Amygdala (tissue), 56 donors: ENCODE data around the gene CRABP2.

Experiments
- DNase-seq, 56 donors: peaks; one replicate each; lab custom pipeline; 2025; lab: John Stamatoyannopoulos, UW

CRABP2 gene

DNA sequence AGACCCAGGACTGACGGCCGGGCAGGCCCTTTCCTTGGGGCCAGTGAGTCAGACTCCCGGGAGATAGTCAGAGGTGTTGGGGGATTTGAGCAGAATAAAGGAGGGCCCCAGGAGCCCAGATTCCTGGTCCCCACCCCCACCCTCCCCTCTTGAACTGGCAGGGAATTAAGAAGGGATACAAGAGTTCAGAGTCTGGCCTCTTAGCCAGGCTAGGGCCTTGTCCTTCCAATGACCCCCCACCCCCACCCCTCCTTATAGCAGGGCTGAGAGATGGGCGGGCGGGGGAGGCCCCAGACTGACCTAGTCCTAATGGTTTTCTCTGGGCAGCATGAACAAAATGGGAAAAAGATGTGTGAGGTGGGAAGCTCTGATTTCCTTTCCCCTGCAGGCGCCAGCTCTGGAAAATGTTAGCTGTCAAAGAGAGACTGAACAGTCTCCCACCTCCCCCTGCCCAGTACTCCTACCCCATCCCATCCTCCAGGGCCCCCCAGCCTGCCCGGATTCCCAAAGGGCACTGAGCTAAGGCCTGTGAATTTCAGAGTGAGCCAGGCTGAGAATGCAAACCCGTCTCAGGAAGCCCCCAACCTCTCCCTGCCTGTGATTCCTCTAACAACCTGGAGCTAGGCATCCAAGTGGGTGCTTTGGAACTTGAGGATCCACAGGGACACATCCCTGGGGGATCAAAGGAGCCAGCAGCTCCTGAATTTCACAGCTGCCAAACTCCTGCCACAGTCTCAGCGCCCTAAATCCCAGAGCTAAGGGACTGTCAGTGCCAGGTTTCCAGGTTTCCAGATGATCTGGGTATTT, 5.8 kb upstream of the CRABP2 start:
- no peak for DNase-seq

DNA sequence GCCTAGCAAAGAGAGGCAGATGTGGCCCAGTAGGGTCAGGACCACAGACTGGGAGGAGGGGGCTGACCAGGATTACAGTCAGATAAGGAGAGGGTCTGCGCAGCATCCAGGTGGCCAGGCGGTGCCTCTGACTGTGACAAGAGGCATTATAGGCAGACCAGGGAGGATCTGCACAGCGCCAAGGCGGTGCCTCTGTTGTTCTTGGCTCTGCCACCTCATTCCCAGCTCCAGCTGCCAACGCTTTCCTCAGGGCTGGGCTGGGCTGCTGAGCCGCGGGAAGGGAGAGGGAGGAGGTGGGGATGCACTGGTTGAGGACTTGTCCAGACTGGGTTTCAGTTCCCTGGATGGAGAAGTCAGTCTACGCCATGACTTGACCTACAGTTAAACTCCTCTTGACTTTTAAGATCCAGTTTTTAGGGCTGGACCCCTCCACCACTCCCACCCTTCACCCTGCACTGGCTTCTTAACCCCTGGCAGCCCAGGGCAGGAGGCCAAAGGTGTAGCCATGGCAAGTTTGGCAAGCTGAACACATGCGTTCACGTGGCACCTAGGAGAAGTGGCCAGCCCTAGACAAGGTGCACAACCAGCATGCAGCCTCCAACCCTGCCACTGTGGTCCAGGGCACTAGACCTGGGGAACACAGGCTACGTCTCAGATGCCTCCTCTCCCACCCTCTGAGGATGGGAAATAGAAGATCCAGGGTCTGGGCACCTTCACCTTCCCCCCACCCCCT, 4.5 kb upstream of the CRABP2 start:
- peak in 31 of 56 donors; percentile 6 to 70 (median 23) for DNase-seq

DNA sequence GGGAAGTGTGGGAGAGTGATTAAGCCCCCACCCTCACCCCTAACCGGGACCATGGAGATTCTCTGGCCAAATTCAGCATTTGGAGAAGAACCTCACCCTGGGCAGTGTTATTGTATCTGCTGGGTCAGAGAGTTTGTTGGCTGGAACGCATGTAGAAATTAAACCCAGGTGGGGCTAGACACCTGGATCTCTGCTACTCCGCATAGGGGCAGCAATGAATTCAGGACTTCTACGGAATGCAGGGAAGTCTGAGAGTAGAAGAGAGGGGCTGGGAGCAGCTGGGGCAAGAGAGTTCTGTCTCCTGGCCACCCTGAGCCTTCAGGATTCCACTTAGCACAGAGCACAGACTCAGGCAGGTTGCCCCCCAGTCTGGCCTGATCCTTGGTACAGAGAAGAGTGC, 3.6 kb upstream of the CRABP2 start:
- no peak for DNase-seq

DNA sequence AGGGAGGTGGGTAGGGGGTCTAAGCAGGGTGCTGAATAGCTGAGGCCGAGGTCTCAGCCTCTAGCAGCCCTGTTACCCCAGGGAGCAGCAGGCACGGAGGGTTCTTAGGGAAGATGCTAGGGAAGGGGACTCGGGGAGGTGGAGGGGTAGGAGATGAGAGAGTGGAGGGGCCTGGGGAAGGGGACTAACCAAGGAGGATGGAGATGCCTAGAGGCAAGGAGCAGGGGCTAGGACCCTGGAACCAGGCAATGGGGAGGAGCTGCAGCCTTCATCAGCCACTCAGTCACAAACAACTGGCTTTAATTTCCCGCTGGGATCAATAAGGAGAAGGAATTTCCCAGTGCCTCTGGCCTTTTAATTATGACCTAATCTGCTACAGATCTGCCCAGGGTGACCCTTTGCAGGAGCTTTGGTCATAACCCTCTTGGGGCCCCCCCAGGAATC, 2.9 kb upstream of the CRABP2 start:
- DNase-seq, result no peak

DNA sequence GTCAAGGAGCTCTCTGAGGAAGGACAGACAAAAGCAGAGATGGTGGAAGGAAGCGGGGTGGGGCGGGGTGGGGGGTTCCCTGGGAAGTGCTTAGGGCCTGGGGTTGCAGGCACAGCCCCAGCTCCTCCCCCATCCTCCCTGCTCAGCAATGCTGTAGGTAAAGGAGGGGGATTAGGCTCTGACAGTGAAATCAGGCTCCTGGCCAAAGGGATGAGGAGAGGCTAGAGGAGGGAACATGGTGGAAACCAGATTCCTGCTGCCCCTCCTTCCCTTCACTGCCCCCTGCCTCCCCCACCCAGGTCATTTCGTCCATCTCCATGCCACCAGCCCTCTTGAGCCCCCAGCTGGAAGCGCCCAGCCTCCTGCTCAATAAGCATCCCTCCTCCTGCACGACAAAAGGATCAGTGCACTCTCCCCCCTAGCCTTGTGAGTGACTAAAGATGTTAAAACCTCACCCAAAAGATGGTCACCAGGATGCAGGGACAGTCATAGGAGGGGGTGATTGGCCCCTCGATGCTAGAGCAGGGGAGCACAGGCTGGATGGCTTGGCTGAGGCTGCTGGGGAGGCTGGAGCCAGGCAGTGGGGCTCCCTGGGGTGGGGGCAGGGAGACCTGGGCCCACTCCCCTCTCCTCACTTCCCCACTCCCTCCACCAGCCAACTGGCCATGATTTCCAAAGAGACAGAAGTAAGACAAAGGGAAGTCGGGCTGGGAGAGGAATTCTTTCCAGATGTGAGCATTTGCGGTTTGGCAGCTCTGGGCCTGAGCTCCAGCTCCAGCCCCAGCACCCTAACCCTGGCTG, 2.2 kb upstream of the CRABP2 start:
- DNase-seq, result no peak

DNA sequence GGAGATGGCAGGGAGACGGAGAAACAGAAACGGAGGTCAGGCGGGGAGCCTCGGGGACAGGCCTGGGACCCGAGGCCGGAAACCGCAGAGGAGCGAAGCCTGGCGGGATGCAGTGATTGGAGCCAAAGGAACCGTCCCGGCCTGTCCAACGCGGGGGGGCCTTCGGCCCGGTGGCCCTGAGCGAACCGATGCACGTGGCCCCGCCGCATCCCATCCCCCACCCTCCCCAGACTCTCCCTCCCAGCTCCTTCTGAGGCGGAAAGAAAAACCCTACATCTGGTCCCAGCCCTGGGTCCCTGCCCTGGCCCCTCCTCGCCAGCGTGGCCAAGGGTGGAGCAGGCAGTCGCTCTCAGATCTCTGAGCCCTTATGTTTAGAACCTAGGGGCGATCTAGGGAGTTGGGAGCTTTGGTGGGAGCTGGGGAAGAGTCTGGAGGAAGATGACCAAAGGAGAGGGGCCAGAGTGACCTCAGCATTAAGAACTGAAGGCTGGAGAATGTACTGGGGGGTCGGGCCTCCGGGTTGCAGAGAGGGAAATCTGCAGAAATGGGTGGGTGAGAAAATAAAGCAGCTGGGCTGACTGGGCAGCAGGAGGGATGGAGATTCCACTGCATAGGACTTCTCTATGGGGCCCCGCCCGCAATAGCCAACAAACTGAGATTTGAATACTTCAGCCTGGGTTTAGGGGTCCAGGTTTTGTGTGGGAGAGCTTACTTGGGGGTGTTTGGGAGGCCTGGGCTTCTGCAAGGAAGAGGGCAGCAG, 1.5 kb upstream of the CRABP2 start:
- peak in 18 of 56 donors; percentile 3 to 76 (median 18) for DNase-seq

DNA sequence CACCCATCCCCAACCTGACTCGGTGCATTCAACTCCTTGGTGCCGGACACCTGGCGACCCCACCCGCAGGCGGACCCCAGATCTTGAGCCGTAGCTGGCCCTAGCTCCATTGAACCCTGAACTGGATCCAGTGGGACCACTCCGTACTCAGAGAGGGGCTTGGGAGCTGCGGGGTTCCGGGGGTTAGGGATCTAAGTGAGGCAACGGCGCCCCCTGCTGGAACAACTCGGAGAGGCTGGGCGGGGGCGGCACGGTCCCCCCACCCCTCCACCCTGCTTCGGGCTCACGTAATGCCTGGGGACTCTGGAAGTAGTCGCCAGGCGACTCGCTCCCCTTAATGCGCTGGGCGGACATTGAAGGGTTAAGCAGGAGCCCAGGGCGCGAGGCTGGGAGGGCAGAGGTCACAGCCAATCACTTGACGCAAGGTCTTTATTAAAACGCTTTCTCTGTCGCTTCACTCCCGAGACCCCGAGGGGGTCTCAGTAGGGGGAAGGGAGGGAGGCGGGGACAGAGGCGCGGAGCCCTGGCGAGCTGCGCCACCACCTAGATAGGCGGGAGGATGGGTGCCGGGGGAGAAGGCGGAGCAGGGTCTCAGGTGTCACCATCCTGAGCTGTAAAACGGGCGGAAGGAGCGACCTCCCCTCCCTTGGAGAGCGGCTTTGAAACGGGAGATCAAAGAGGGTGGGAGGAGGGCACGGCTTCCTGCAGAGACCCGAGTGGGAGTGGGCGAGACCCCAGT, 704 bp upstream of the CRABP2 start:
- peak in 35 of 56 donors; percentile 7 to 85 (median 31) for DNase-seq

DNA sequence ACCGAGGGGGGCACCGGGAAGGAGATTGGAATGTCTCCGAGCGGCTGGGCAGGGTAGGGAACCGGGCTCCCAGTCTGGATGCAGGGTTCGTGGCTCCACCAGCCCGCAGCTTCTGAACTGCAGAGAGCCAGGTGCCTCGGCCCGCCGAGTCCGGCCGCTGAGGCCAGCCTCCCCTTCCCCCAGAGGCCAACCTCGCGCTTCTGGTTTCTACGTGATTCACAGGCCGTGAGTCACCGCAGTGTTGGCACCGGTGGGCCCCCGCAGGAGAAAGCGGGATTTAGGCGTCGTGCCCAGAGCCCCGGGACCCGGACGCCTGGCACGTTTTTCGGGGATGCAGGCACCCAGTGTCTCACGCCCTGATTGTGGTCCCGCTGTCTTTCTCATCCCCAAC, 458 bp downstream of the CRABP2 start:
- DNase-seq, result peak in 4 of 56 donors; percentile 18 to 55 (median 29)

DNA sequence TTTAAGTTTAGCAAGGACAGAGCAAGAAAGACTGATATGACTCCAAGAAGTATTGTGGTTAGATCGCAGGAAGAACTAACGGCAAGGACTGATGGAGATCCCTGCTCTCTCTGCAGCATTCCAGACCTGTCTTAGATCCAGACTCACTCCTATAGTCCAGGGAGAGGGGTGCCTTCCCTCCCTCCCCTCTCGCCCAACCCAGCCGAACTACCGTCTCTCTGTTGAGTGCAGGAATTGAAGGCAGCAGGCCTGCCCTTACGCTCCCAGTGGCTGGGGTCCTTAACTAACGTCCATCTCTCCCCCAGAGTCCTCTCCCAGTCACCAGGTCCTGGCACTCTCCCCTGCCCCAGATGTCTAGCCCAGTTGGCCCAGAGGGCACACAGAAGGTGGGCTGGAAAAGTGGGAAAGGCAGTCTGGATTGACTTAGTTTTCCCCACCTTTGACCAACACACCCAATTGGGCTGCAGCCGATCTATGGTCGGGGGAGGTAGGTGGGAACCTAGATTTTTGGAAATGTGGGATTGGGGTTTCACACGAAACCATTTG, 1.1 kb downstream of the CRABP2 start:
- DNase-seq, result no peak

DNA sequence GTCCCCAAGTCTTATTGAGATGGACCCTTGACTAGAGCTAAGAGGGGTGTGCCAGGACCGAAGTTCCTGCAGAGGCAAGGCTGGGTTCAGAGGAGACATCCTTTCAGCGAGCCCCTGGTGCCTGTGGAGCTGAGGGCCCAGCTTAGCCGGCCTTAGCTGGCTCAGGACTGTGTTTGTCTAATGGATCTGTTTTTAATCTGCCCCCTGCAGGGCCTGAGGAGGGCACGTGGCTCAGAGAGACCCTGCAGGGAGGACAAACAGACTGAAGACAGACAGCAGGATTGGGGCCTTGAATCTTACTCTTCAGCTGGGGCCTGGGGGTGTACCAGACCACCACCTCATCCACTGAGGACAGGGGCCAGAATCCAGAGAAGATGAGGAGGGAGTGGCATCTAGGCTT, 1.6 kb downstream of the CRABP2 start:
- DNase-seq, result no peak

DNA sequence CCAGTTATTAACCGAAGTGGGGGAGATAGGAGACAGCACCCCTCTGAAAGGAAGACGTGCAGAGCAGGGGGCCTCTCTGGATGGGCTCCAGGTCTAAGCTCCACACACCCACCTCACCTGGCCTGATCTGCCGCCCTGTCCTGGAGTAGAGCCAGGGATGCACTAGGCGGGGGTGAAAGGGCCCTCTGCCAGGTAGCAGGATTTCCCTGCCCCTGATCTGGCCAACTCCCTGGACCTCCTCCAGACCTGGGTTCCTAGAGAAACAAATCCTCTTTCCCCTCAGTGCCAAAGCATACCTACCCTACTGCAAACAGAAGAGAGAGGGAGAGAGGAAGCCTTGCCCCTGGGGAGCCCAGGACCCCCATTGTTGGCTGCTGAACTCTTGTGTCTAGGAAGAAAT, 2.0 kb downstream of the CRABP2 start:
- no peak for DNase-seq

DNA sequence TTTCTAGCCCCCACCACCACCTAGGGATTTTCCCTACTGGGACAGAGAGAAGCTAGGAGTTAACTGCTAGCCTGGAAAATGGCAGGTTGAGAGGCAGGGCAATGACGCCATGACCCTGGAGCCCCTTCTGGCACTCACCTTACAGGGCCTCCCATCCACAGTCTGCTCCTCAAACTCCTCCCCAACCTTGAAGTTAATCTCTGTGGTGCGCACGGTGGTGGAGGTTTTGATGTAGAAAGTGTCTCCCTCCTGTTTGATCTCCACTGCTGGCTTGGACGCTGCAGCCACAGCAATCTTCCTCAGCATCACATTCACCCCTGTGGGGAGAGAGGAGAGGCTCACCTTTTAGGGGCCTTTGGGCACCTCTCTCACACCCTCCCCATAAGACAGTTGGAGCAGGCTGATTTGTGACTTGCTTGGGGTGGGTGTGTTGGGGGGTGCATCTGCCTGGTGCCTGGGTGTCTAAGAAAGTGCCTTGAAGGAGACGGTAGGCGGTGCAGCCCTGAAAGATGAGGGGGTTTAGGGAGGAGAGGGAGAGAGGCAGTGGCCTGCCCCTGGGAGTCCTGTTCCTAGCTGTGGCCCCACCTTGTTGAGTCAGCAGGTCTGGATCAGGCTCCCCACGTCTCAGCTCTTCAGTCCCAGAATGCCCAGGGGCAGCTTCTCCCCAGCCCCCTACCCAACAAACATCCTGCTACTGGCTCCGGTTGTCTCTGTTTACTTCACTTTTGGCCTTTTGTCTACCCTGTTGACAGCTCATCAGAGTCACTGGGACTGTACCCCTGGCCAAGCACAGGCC, 4.4 kb downstream of the CRABP2 start:
- no peak for DNase-seq

DNA sequence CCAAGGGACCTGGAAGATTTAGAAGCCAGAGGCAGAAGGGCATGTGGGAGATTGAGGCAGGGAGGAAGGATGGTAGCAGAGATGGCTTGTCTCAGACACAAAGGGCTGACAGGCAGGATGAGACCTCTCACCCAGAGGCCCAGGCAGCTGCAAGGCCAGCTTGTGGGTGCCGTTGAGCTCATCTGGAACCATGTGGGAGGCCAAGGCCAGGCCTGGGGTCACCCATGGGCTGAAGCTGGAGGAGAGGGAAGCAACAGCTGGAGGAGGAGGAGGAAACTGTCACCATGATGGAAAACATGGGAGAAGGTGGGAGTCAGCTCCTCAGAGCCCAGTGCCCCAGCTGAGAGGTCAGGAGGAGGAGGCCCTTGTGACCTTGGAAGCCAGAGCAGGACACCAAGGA, 6.4 kb downstream of the CRABP2 start:
- DNase-seq, result no peak

DNA sequence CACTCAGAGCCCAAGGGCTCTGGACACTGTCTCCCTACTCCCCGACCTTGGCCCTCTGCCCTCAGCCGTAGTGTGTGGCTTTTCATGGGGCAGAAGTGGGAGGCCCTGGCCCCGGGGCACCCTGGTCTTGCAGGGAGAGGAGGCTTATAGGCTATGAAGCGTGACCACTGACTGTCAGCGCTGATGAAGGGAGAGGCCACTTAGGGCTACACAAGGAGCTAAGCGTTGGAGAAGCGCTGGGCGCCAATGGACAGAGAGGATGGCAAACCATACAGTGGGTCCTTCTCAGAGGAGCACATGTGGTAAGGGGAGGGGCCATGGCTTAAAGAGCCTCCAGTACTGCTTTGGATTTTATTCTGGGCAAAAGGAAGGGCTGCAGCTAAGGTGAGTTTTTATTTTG, 7.9 kb downstream of the CRABP2 start:
- DNase-seq, result no peak

DNA sequence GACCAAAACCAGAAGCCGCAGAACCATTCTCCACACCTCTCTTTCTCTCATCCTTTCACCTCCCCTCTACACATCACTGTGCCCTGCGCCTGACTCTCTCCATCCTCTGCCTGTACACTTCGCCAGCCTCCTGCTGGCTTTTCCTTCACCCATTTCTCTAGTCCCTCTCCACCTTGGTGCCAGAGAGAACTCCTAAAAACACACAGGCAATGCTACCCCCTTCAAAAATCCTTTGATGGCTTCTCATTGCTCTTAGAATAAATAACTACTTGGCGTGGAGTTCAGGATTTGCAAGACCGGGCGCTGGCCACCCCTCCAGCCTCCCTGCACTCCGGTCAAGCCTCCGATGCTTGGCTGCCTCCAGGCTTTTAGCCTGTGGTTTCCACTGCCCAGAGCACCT, 8.6 kb downstream of the CRABP2 start:
- DNase-seq, result no peak

DNA sequence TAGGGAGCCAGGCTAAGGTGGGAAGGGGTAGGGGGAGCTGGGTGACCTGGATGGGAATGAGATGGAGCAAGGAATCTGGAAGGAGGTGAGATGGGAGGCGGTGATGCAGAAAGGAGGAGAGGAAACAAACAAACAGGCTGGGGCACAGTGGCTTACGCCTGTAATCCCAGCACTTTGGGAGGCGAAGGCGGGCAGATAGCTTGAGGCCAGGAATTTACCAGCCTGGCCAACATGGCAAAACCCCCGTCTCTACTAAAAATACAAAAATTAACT, 10.8 kb downstream of the CRABP2 start:
- DNase-seq, result no peak

DNA sequence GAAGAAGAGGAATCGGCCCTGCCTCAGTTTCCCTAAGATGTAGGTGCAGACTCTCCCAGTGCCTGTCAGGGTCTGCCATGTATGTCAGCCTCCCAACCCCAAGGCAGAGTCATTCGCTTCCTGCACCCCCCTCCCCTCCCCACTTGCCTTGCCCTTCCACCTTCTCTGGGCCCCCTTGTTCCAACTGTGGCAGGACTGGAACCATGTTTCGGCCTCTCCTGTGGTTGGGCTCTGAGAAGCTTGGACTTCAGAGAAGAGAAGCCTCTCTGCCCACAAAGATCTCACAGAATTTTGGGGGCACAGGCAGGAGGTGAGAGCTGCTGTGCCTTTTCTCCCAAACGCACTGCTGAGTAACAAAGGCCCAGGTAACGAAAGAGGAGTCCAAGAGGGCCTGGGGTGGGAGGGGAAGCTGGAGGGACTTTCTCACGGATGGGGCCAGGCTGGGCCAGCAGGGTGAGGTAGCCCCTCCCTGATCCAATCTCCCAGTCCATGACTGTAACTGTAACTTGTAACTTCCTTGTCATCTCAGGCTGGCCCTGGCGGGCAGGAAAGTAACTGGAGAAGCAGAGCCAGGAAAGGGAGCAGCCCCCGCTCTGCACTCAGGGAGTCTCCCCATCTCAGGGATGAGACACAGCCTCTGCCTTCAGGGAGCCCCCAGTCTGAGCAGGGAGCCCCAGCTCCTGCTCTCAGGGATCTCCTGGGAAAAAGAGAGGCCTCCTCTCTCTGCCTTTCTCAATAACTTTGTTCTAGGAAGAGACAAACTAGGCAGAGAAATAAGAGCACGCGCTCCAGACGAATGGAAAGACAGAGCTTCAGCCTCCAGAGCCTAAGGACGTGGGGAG, 11.3 kb downstream of the CRABP2 start:
- no peak for DNase-seq
